HPDE6-E6E7 (cell line): ENCODE data around the gene PPARG.

ENCODE experiments used
- DNase-seq: peaks from one replicate; pipeline ENCODE4 v3.0.0; 2011; ENCODE audit warnings: missing footprints; ENCODE audit errors: extremely low spot score

PPARG gene

DNA sequence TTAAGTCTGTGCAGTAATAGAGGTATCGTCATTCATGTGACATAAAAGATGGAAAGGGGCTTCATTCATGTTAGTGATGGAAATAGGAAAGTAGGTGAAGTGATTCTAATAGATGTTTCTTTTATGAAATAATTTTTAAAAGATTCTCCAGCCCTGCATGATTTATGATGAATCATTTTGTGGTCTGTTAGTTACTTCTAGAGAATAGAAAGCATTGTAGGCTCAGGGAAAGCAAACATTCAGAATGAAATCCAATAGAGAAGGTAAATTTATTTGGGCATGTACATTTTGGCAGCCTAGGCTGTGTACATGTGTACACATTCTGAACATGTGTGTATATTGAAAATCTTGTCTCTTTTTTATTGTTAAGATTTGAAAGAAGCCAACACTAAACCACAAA is 23.1 kb downstream of the PPARG start:
- no peak for DNase-seq

DNA sequence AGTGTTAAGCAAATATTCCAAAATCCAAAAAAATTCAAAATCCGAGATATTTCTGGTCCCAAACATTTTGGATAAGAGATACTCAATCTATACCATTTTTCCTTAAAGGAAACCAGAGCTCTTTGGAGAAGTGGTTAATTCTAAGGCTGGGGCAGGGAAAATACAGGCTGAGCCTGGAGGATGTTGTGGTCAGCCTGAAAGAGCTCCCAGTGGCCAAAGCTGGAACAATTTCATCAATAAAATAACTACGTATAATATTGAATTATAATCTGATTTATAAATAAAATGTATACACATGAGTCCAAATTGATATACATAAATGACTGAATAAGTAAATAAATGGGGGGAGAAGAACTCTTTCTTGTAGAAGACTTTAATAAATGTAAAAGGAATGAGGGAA is 24.6 kb downstream of the PPARG start:
- no peak for DNase-seq

DNA sequence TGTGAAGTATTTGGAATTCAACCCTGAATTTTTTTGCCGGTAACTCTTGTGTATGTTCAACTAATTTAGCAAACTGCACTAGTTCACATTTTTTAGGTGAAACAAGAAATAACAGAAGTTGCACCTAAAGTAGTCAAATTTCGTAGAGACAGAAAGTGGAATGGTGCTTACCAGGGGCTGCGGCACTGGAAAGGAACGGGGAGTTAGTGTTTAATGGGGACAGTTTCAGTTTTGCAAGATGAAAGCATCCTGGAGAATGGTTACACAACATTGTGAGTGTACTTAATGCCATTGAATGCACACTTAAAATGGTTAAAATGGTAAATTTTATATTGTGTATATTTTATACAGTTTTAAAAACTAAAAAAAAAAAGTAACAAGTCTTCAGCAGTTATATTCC is 27.4 kb downstream of the PPARG start:
- no peak for DNase-seq

DNA sequence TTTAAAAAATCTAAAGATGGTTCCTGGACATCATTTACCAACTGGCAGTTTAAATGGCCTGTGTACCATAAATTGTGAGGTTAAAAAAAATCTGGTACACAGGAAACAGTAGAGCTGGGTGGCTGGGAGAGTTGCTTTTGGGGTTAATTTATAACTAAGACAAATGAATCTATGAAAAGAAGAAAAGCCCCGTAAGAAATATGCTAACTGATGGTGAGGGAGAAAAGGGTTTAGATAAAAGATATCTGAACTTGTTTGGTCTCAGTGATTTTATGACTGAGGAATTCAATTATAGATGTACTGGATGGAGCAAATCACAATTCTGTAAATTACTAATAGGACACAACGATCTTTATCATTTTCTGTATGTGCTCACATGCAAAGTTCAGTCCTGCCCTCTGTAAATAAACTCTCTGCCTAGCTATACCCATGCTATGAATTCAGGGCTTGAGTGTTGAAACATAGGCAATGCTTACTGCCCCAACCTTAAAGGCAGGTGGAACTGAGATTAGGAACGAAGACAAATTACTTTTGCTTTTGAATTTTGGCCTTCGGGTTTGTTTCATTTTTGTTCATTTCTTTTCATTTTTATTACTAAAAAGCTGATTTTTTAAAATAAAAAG is 28.0 kb downstream of the PPARG start:
- DNase-seq, result no peak

DNA sequence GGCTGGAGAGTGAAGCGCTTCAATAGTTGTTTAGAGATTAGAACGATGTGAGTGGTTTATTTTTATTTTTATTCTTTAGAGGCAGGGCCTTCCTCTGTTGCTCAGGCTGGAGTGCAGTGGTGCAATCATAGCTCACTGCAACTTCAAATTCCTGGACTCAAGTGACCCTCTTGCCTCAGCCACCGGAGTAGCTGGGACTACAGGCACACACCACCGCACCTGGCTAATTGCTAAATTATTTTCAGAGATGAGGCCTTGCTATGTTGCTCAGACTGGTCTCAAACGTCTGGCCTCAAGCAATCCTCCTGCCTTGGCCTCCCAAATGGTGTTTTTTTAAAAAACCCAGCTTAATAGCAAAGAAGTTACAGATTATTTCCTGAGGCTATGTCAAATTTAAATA is 29.0 kb downstream of the PPARG start:
- DNase-seq, result no peak

DNA sequence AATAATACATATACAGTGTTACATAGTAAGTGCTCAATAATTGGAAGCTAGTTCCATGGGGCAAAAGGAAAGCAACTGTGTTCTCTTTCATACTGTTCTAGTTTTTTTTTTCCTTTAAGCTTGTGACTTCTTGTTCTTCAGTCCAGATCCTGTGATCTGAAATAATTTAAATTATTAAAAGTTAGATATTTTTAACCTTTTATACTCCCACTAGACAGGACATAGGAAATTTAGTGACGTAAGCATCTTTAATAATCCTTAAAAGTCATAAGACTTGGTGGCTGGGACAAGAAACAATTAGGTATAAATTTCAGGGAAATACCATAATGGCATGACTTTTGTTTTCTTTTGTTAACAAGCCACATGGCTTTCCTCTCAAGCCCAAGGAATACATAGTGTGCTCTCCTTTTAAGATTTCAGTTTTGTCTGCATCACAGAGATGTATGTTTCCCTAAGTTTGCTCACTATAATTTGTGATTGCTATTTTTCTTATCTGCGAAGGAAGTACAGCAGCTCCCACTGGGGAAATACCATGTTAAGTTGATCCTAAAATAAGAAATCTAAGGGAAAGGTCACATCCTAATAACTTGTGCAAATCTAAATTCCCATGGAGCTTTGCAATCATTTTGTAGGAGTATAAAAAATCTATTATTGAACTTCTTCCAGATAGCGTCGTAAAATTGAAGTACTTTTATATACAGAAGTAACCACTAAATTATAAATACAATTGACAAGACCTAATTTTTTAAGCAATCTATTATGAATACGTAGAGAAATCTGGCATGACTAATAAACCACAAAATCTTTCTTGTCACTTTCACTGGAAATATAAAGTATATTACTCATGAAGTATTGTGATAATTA is 30.1 kb downstream of the PPARG start:
- no peak for DNase-seq

DNA sequence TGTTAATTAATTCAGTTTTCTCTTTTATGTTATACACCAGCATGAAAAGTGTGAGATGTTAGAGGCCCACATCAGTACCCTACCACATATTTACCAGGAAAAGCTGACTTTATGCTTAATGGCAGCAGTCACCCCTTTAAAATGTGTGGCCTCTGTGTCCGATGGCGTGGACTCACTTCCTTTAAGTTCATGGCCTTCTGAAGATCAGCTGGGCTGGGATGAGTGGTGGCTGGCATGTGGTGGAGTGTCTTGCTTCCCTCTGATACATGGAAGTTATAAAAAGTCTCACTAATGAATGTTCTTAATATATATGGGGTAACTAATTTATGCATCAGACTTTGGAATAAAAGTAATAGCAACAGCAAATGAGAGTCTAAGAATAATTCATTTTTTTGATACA is 32.1 kb downstream of the PPARG start:
- DNase-seq, result no peak

DNA sequence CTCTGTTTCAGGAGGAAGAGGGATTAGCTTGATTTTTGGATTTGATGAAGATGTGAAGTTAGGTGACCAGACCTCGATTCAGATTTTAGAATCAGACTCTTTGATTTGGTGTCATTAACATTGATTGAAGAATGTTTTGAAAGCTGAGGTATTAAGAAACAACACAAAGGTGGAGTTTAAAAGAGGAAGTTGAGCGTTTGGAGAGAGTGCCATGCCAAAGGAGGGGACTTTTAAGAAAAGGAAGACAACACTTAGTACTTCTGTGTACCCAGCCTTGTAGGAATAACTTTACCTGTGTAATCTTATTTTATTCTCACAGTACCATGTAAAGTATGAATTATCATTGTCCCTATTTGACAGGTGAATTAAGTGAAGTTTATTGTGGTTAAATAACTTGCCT is 34.4 kb downstream of the PPARG start:
- DNase-seq, result no peak

DNA sequence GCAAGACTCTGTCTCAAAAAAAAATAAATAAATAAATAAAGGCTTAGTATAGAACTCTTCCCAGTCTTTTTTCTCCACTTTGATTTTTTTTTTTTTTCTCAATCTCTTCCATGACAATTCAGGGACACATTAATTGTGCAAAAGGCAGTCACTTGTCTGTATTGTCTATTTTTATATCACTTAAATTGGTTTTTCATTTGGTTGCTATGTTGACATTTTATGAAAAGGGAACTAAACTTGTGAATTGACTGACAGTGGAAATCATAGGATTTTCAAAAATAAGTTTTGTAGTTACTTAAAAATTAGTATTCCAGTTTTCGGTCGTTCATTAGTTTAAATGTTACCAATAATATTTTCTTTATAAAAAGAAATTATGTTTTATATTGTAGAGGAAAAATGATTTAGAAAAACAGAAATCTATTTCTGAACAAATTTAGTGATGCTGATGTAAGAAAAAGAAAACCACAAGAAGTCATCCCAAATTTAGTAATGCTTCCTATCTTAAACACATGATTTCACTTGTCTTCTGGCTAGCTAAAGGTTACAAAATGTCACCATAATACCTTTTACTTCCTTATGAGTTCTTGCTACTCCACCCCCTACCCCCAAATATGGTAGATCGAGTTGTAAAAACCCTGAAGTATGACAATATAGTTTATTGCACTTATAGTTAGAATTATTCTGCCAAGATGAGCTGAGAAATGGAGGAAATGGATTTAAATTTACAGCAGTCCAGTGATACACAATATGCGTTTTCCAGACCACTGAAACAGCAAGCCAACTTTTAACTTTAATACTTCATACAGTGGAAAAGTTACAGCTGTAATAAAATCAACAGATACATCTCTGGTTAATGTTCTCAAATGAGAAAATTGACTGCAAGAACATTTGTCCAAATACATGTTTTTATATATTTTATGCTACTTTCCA is 37.0 kb downstream of the PPARG start:
- DNase-seq, result no peak

DNA sequence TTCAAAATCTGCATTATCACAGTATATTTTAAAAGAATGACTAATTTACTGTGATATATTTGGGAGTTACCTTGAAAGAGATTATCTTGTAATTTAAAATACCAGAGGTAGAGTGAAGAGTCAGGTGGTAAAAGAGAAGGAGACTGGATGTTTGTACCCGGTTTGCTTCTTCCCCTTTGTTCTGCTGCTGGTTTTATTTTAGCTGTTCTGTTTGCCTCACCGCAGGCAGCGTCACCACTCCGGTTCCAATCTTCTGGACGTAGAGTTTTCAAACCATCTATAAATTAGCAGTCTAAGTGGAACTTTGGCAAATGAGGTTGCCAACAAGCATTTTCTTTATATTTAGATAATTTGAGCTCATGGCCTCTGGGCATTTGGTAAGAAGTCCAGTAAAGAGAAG is 38.2 kb downstream of the PPARG start:
- DNase-seq, result no peak

DNA sequence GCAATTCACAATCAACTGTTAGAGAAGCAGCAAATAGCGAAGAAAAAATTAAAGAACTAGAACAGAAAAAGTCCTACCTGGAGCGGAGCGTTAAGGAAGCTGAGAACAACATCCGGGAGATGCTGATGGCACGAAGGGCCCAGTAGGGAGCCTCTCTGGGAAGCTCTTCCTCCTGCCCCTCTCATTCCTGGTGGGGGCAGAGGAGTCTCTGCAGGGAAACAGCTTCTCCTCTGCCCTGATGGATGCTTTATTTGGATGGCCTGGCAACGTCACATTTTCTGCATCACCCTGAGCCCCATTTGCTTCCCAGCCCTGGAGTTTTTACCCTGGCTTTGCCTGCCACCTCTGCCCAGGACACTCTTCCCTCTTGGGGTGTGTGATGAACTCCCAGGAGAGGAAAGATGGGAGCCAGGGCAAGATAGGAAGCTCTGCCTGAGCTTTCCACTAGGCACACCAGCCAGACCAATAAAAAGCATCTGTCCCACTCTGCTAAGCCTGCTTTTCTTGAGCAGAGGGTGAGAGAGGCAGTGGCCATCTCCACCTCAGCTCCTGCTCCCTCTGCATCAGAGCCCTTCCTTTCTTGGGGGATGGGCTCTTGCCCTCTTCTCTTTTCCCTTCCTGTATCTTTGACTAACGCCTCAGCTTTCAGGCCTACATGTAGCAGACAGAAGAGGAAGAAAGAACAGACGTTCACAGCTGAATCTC is 39.4 kb downstream of the PPARG start:
- no peak for DNase-seq

DNA sequence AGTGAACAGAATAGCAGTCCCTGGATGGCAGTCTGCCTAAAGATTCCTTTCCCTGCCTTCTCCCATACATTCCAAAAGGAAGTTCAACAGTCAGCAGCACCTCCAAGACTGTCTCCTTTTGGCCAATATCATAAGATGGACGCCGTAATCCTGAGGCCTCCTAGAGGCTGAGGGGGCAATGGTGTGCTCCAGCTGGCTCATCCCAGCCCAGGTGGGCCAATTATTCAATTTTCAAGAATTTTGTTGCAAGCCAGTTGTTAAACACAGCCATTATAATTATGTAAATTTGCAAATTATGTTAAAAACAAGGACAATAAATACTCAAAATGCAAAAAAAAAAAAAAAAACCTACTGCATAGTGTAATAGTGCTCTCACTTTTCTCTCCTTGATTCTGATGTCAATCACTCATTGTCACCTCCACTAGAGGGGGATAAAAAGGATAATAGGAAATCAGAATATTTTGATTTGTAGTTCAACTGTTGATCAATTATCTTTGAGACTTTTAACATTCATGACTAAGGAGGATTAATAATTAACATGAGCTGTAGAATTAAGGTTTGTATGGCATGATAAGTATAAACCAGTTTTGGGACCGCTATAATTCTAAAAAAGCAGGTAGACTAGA is 40.1 kb downstream of the PPARG start:
- DNase-seq, result no peak

DNA sequence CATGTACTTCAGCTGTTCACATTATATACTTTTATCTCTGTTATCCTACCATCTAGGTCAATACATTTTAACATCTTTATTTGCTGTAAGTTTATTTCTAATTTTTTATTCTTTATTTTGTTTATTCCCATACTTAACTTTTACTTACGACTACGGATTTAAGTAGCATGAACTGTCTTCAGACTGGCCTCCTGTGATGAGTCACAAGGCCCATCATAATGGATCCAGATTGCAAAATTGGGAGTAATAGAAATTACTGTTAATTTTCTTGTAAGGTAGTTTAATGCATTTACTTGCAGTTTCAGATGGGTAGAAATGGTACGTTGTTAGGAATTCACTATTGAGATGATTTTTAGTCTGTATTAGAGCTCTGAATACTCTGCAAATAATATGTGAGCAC is 45.9 kb downstream of the PPARG start:
- no peak for DNase-seq

DNA sequence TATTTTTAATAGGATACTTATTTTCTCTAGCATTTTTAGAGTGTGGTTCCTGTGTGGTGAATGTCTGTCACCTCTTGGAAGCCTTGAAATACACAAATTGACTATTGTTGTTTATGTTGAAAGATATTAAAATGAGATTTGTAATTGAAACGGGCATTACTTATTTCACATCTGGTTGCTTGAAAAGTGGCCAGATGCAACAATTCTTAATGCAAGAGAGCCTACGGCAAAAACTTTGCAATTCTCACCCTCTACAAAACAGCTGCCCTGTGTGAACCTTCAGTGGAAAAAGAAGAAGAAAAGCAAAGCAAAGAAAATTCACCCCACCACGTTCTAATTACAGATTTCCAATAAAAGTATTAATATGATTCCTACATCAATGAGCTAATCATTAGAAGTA is 46.6 kb downstream of the PPARG start:
- no peak for DNase-seq

DNA sequence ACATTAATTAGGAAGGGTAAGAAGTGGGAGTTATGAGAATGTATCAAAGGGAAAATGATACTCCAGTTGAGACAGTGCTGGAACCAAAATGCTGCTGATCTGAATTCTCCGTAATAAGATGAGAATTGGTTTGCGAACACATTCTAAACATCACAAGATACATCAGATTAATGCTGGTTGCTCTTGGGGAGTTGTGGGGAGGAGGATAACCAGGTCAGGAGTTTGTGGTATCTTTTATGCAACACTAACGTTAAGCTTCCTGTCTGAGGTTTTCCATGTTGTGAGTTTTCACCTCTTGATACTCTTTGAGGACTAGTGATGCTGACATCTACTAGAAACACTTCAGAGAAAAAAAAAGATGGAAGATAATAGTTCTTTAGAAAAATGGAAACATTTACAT is 47.2 kb downstream of the PPARG start:
- DNase-seq, result no peak

DNA sequence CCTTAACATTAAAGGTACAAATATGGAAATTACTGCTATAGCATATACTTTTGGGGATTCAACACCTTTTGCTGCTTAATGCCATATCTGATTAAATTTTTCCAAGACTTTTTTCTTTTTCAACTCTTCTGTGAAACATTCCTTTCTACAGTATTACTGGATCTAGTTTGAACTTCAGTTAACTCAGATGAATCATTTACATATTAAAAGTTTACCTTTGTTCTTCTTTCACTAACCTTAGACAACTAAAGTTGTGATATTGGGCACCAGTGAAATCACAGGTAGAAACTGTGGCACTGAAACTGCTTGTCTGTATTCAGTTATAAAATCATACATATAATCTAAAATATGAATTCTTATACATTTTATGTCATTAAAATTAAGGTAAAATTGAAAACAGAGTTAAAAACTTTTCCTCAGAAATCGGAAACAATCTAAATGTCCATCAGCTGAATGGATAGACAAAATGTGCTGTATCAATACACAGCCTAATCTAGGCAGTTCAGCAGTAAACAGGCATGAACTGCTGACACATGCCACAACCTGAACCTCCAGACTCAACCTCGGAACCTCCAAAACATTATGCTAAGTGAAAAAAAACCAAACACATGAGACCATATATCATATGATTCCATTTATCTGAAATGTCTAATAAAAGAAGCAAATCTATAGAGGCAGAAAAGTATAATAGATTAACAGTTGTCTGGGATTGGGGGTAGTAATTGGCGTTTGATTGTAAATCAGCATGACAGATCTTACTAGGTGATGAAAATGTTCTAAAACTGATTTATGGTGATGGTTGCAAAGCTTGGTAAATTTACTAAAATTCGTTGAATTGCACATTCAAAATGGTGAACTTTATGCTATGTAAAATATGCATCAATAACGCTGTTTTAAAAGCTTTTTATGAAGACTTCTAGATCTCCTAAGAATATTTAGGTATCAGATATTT is 50.0 kb downstream of the PPARG start:
- DNase-seq, result no peak

DNA sequence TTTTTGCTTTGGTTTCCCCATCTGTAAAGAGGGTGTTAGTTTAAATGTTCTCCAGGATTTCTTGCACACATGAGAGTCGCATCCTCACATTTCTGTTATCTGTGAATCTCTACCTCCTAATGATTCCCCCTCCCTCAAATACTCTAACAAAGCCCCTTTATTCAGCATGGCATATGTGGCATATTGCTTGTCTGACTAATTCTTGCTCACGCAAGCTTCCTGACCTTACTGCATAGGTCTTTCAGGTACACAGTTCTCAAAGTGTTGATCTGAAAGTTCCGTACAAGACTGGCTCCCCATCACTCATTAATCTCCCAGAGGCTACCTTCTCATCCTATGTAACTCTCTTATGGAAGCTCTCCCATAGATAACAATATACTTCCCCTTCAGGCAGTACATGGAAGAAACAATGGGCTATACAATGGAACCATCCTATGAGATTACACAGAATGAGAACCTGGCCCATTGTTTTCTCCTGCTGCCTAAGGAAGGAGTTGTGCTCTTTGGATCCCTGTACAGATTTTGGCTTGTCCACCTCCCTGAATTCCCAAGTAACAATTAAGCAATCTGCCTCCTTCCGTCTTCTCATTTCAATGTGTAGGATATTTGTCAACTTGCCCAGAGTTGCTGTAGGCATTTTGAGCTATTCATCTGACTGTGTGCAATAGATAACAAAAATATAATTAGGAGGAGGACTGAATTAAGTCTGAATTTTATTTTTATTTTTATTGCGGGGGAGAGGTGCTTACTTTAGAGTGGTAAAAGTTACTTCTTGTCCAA is 51.0 kb downstream of the PPARG start:
- no peak for DNase-seq

DNA sequence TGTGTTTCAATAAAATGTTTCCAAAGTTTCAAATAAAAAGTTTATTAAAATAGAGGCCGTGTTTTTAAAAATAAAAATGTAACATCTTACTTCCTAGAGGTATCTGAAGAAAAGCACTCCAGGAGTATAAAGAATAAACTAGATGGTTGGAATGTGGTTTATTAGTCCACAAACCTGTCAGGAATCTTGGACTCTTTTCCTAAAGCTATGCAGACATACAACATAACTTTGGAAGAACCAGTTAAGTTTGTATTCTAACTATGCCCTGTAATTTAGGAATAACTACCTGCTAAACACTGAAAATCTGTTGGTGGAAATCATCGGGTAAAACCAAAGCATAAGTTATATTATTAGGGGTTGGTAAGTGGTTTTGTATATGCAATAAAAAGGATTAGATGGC is 51.6 kb downstream of the PPARG start:
- no peak for DNase-seq

DNA sequence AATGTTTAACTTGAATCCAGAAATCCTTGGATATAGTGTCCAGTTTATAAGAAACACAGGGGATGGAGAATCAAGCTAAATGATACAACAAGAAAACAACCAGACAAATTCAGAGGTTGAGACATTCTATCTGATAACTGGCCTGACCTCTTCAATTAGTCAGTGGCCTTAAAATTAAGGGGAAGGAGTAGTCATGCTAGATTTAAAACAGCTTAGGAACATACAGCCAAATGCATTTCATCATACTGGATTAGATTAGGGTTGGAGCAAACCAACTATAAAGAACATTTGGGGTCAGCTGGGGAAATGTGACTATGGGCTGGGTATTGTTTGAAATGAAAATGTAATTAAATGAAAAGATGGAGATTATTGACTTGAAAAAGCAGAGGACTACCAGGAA is 53.3 kb downstream of the PPARG start:
- DNase-seq, result no peak
